IMR-90 (cell line): Measurements from ENCODE around the gene MOB3A. TPM values are rescaled to one million over a fixed set of nuclear protein-coding genes. Genes with fewer than 3 reads are reported as not detected.

Experiments
- ATAC-seq: fragments of 200-7000 bp; cut with Tn5 transposase; 2 replicates; pipeline ENCODE4 v1.9.1; 2020; ENCODE audit warnings: low read depth, mild to moderate bottlenecking, moderate library complexity
- BruUV-seq: library from RNA; stranded (reverse); fragments of 400-500 nt; replicated peaks from 2 replicates; lab custom pipeline; 2021; lab: Mats Ljungman, UMichigan
- CTCF ChIA-PET: fragments of 300-600 bp; formaldehyde crosslinking; extraction: SDS; loops from one replicate; lab custom pipeline; 2021; ENCODE audit warnings: antibody characterized with exemption; lab: Yijun Ruan, JAX
- POLR2A ChIA-PET: fragments of 300-600 bp; sonication (Branson Sonifier 250); formaldehyde crosslinking; loops from one replicate; lab custom pipeline; 2022; ENCODE audit warnings: antibody characterized with exemption; ENCODE audit not compliant: unreplicated experiment; lab: Charles Lee
- DNase-seq: peaks from one replicate; pipeline ENCODE4 v3.0.0; 2013
- H2AFZ ChIP-seq: replicated peaks from 2 replicates; pipeline ENCODE3; 2013; ENCODE audit warnings: low read length, mild to moderate bottlenecking; ENCODE audit not compliant: poor library complexity
- H2AK5ac ChIP-seq: 2 replicates; pipeline ENCODE4 v1.6.1; 2013; ENCODE audit warnings: low read depth, low read length, inconsistent platforms
- H2AK9ac ChIP-seq: replicated peaks from 2 replicates; pipeline ENCODE3; 2013; ENCODE audit warnings: mild to moderate bottlenecking, low read depth, low read length, moderate library complexity; ENCODE audit not compliant: poor library complexity
- H2BK120ac ChIP-seq: 2 replicates; pipeline ENCODE4 v1.6.1; 2013; ENCODE audit warnings: low read depth, low read length, inconsistent platforms
- H2BK15ac ChIP-seq: 3 replicates; pipeline ENCODE4 v1.6.1; 2013; ENCODE audit warnings: low read depth, low read length, inconsistent platforms
- H2BK20ac ChIP-seq: 2 replicates; pipeline ENCODE4 v1.6.1; 2013; ENCODE audit warnings: low read depth, mild to moderate bottlenecking, inconsistent platforms, low read length, moderate library complexity
- H2BK5ac ChIP-seq: 2 replicates; pipeline ENCODE4 v1.6.1; 2013; ENCODE audit warnings: mild to moderate bottlenecking, low read depth, low read length, inconsistent platforms; ENCODE audit not compliant: poor library complexity, severe bottlenecking
- H3K14ac ChIP-seq: replicated peaks from 2 replicates; pipeline ENCODE4 v1.6.1; 2013; ENCODE audit warnings: low read depth, low read length, inconsistent platforms
- H3K18ac ChIP-seq: 2 replicates; pipeline ENCODE4 v1.6.1; 2013; ENCODE audit warnings: low read depth, low read length, control low read depth
- H3K23ac ChIP-seq: 2 replicates; pipeline ENCODE4 v1.6.1; 2013; ENCODE audit warnings: low read depth, low read length, inconsistent platforms
- H3K27ac ChIP-seq: 2 replicates; pipeline ENCODE4 v1.5.1; 2013; ENCODE audit warnings: mild to moderate bottlenecking, control low read depth, low read length; ENCODE audit not compliant: insufficient read depth
- H3K27me3 ChIP-seq: 2 replicates; pipeline ENCODE4 v1.6.1; 2013; ENCODE audit warnings: low read length; ENCODE audit not compliant: control insufficient read depth, insufficient read depth
- H3K36me3 ChIP-seq: 2 replicates; pipeline ENCODE4 v1.6.1; 2013; ENCODE audit warnings: low read length, mixed read lengths; ENCODE audit not compliant: control insufficient read depth, insufficient read depth
- H3K4ac ChIP-seq: 2 replicates; pipeline ENCODE4 v1.6.1; 2013; ENCODE audit warnings: low read depth, low read length, inconsistent platforms
- H3K4me1 ChIP-seq: 2 replicates; pipeline ENCODE4 v1.6.1; 2013; ENCODE audit warnings: low read length, mixed read lengths; ENCODE audit not compliant: control insufficient read depth, insufficient read depth
- H3K4me2 ChIP-seq: 2 replicates; pipeline ENCODE4 v1.6.1; 2013; ENCODE audit warnings: low read depth, mild to moderate bottlenecking, control low read depth, low read length, moderate library complexity
- H3K4me3 ChIP-seq: 2 replicates; pipeline ENCODE4 v1.5.1; 2013; ENCODE audit warnings: low read depth, mild to moderate bottlenecking, control low read depth, low read length, moderate library complexity; ENCODE audit not compliant: insufficient read depth
- H3K56ac ChIP-seq: 2 replicates; pipeline ENCODE4 v1.6.1; 2013; ENCODE audit warnings: low read length, inconsistent platforms; ENCODE audit not compliant: insufficient read depth; ENCODE audit errors: extremely low read depth
- H3K79me1 ChIP-seq, 2 experiments: 2 replicates each; pipeline ENCODE4 v1.6.1; 2013; ENCODE audit warnings: low read length in 2 of 2, inconsistent platforms in 1 of 2, low read depth in 1 of 2
- H3K9ac ChIP-seq: 2 replicates; pipeline ENCODE4 v1.6.1; 2013; ENCODE audit warnings: low read depth, low read length, control low read depth
- H3K9me1 ChIP-seq: 2 replicates; pipeline ENCODE4 v1.6.1; 2013; ENCODE audit warnings: low read length, inconsistent platforms; ENCODE audit not compliant: insufficient read depth
- H3K9me3 ChIP-seq: 2 replicates; pipeline ENCODE4 v1.6.1; 2013; ENCODE audit warnings: low read length; ENCODE audit not compliant: control insufficient read depth, insufficient read depth
- H4K20me1 ChIP-seq: 2 replicates; pipeline ENCODE4 v1.6.1; 2013; ENCODE audit warnings: low read length, inconsistent platforms; ENCODE audit not compliant: insufficient read depth
- H4K5ac ChIP-seq: 2 replicates; pipeline ENCODE4 v1.6.1; 2013; ENCODE audit warnings: mild to moderate bottlenecking, low read depth, low read length, control low read depth
- H4K8ac ChIP-seq, 2 experiments: 2 replicates each; pipeline ENCODE4 v1.6.1; 2013; ENCODE audit warnings: low read depth in 2 of 2, low read length in 2 of 2, control low read depth in 1 of 2, inconsistent platforms in 1 of 2
- H4K91ac ChIP-seq: 2 replicates; pipeline ENCODE4 v1.6.1; 2013; ENCODE audit warnings: low read depth, low read length, inconsistent platforms; ENCODE audit not compliant: insufficient read depth
- BHLHE40 ChIP-seq: fragments of 150-350 bp; IDR thresholded peaks from 2 replicates; pipeline ENCODE4 v1.6.1; 2016; ENCODE audit warnings: mild to moderate bottlenecking, low read depth, low read length
- CEBPB ChIP-seq: IDR thresholded peaks from 2 replicates; pipeline ENCODE4 v1.6.1; 2012; ENCODE audit warnings: low read depth, low read length, improper control_type of control experiment
- CHD1 ChIP-seq: IDR thresholded peaks from 2 replicates; pipeline ENCODE4 v1.6.1; 2012; ENCODE audit warnings: low read depth, low read length, improper control_type of control experiment
- MAZ ChIP-seq: IDR thresholded peaks from 2 replicates; pipeline ENCODE4 v1.6.1; 2012; ENCODE audit warnings: low read depth, mild to moderate bottlenecking, low read length, improper control_type of control experiment, moderate library complexity, borderline replicate concordance
- RCOR1 ChIP-seq: IDR thresholded peaks from 2 replicates; pipeline ENCODE4 v1.6.1; 2012; ENCODE audit warnings: mild to moderate bottlenecking, low read length, improper control_type of control experiment; ENCODE audit not compliant: insufficient replicate concordance
- WGBS, 2 experiments: methylation state at CpG; one replicate each; pipeline versions ENCODE4 v1.1.5 to v1.1.7; 2013; ENCODE audit warnings: missing lambda C conversion rate in 2 of 2; ENCODE audit not compliant: insufficient read length in 1 of 2; ENCODE audit errors: extremely low coverage in 2 of 2; 5-methylcytosine and 5-hydroxymethylcytosine counted together
- dilution Hi-C: fragments of 300-500 bp; cut with HindIII; formaldehyde crosslinking; loops from one replicate; pipeline ENCODE4 v1.14.3; 2018; ENCODE audit warnings: low sequenced_read_pairs; ENCODE audit not compliant: unreplicated experiment
- in situ Hi-C: fragments of 300-500 bp; cut with MboI; formaldehyde crosslinking; loops from 3 replicates; pipeline ENCODE4 v1.14.3; 2019; ENCODE audit warnings: low sequenced_read_pairs, inconsistent platforms, mixed read lengths
- intact Hi-C: fragments of 100-400 bp; cut with micrococcal nuclease; formaldehyde crosslinking; loops from 2 replicates; pipeline ENCODE4 v1.10.0; 2022
- polyA plus RNA-seq, 3 experiments: library from polyadenylated mRNA; depleted of rRNA; stranded (reverse); fragments of >200 nt; gene quantifications; 2 replicates each; pipeline ENCODE4 v1.2.3, GENCODE V29; 2012; ENCODE audit warnings: low replicate concordance in 1 of 3
- total RNA-seq: library from RNA; depleted of rRNA; stranded (reverse); fragments of >200 nt; gene quantifications from 2 replicates; pipeline ENCODE4 v1.2.3, GENCODE V29; 2012
- TF ChIP-seq, protein P1 (sequence below): fragments of 150-350 bp; IDR thresholded peaks from 2 replicates; pipeline ENCODE4 v1.6.1; 2017; ENCODE audit warnings: mild to moderate bottlenecking, antibody characterized with exemption, low read length, low read depth

MOB3A gene
- total and polyA plus RNA-seq, 2 of the 4 experiments (the other 2 are of a cell fraction), result 9.3 to 26.5 TPM

GRCh38 chr19:2050991-2051772, 44.9 kb downstream of the MOB3A start, which contains the start of gene MKNK2 (continued):
- TF ChIP-seq RCOR1 (peak; percentile 39), CHD1 (0 out of 2 replicates have a peak, but pooled peaks have one; percentile 53)

GRCh38 chr19:2050349-2050990, 45.7 kb downstream of the MOB3A start:
- Histone ChIP-seq H2BK5ac (peak overlapping the region; percentile 37), H2AK5ac (0 out of 2 replicates have a peak overlapping the region, but pooled peaks have one; percentile 13), H3K27me3 (no peaks in the 10 kb centered on the region), H2BK15ac (no peak overlapping the region), H3K4me1 (peaks cover 23% of the 10 kb centered on the region), H3K14ac (peak overlapping the region; percentile 51), H4K8ac (no peak overlapping the region), H2AK9ac (peak overlapping the region; percentile 97), H3K23ac (peak overlapping the region; percentile 61; the same call in 1 of the 2 replicates), H3K56ac (peak overlapping the region; percentile 32; the same call in 1 of the 2 replicates), H3K36me3 (peaks cover 11% of the 10 kb centered on the region; the same call in 1 of the 2 replicates), H3K27ac (peak overlapping the region; percentile 36), H3K9me1 (peaks cover 6% of the 10 kb centered on the region), H2BK20ac (no peak overlapping the region), H3K4ac (peak overlapping the region; percentile 30; the same call in 1 of the 2 replicates), H2AFZ (peak overlapping the region; percentile 90), H3K4me2 (peak overlapping the region; percentile 67), H3K9ac (peak overlapping the region; percentile 80), H3K4me3 (peak overlapping the region; percentile 75), H4K91ac (no peak overlapping the region), H2BK120ac (no peak overlapping the region), H4K20me1 (peaks cover 49% of the 10 kb centered on the region), H3K9me3 (no peaks in the 10 kb centered on the region), H3K79me1 (peaks cover 5 to 56% of the 10 kb centered on the region in 2 experiments; a peak in 3 of 4 replicates), H3K18ac (no peak overlapping the region), H4K5ac (no peak overlapping the region)
- no TSS peak for BruUV-seq
- TF ChIP-seq CHD1 (no peak), CEBPB (no peak), RCOR1 (no peak), BHLHE40 (no peak), MAZ (no peak)
- TF ChIP-seq, protein P1, sequence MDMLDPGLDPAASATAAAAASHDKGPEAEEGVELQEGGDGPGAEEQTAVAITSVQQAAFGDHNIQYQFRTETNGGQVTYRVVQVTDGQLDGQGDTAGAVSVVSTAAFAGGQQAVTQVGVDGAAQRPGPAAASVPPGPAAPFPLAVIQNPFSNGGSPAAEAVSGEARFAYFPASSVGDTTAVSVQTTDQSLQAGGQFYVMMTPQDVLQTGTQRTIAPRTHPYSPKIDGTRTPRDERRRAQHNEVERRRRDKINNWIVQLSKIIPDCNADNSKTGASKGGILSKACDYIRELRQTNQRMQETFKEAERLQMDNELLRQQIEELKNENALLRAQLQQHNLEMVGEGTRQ, result no peak
- POLR2A ChIA-PET, result no interaction called here
- DNase-seq (no peak), ATAC-seq (peak; percentile 2)
- dilution Hi-C loops (no loop called here), in situ Hi-C loops (no loop called here), intact Hi-C loops (no loop called here)
- CTCF ChIA-PET, result no interaction called here
- WGBS, 2 experiments, result 1% methylated on average over 17 of the region's 49 CpGs; no CpG with 5 or more reads in 1 of the 2 experiments
